Right hindlimb (tissue), 1 donor: ENCODE data around the gene CASP12.

Source experiments
- DNase-seq: peaks from one replicate; pipeline ENCODE4 v3.0.0-alpha.2; 2018

Gene CASP12

DNA sequence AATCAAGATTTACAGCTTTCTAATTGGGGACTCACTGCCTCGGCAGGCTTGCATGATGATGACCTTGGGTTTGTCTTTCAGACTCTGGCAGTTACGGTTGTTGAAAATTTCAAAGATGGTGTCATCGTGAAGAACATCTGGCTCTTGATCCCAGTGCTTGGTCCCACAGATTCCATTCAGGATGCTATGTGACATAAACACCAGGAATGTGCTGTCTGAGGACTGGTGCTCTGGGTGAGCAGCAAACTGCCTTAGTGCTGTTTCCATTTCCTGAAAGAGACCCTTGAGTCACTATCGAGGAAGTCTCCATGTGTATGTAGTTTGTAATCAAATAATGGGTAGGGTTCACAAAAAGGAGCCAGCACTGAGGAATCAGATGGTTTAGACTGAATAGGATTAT lies 7.1 kb downstream of the CASP12 start:
- DNase-seq: no peak

DNA sequence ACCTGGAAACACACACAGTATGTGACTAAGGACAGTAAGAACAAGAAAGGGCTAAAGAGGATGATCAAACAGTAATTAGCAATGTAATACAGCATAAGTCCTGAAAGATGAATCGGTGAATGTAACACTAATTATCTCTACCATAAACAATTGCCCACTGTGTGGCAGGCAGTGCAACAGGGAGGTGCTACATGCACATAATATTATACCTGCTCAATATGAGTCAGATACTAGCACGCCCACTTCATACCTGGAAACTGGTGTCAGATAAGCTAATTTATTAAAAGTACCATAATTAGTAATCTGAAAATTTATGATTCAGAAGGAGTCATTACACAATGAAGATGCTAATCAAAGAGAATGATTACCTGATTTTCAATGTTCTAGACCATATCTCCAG lies 14.9 kb downstream of the CASP12 start:
- no peak for DNase-seq

DNA sequence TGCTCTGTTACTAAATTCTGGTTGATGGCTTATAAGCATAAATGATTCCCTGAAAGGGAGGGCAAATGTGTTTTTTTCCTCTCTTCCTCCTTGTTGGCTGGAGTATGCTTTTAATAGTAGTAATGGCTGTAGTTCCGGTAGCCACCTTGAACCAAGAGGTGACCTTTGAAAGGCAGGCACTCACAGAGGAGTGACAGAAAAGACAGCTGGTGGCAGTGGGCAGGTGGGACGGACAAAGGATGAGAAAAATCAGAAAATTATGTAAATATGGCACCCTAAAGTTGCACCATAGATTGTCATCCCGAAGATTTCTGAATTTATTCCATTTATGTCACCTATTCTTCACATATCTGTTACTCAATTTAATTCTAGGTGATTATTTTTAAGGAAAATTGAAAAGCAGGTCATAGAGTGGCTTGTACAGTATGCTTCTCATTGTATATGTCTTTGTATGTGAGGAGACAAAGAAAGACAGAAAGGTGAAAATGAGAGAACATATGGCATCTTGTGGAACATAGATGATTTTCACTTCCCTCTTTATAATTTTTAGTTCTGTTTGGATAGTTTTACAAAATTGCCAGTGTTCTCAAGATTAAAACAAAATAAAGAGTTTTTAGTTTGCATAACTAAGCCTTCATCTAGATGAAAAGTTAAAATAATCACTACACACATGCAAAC lies 17.0 kb downstream of the CASP12 start:
- DNase-seq: no peak

DNA sequence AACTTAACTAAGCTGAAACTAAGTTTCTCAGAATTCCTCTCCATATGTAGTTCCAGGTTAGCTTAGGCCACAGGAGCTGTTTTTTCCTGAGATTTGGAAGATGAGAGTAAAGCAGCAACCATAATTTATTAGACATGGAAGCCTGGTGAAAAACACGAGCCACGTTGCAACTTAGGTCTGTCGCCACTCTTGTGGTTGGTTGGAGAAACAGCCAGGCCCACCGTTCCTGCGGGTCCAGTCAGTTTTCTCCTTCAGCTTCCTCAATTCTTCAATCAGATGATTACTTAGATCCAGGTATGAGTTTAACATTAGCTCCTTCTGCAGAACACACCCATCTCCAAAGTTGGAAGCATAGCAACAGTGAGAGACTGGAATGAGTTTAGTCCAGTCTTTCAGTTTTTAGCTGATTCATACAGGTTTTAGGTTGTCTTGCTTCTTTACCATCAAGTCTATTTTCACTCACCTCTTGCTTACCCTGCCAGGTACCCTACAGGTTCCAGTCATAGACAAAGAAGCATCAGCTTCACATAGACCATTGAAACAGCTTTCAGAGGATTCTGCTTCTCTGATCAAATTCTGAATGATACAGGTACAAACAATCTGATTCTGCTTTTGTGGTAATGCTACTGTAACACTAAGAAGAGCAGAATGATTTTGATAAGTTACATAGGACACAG lies 18.6 kb downstream of the CASP12 start:
- no peak for DNase-seq

DNA sequence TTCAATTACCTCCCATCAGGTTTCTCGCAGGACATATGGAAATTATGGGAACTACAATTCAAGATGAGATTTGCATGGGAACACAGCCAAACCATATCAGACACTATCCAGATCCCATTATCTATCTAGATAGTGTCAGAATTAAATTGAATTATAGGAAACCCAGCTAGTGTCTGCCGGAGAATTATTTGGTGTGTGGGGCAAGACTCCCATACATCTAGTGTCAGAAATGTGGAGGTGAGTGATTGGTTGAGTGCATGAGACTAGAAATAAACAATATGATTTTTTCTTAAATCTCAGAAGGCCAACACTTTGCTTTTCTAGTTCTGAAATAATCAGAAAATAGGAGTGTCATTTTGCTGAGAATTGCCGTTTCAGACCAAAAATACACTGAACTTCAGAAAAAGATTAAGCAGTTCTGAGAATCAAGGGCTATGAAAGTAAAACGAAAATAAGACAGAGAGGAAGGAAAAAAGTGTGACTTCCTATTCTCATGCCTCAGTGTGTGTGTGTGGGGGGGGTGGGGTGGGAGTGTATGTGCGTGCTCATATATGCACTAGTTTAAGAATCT lies 21.3 kb downstream of the CASP12 start:
- no peak for DNase-seq

DNA sequence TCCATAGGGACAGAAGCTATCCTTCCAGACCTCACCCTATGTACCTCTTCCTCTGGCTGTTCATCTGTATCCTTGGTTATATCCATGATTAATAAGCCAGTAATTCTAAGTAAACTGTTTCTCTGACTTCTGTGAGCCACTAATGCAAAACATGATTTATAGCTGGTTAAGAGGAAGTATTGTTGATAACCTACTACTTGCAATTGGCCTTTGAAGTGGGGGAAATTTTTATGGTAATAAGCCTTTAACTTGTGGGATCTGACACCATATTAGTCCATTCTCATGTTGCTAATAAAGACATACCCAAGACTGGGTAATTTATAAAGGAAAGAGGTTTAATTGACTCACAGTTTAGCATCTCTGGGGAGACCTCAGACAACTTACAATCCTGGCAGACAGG lies 21.9 kb downstream of the CASP12 start:
- DNase-seq: no peak

DNA sequence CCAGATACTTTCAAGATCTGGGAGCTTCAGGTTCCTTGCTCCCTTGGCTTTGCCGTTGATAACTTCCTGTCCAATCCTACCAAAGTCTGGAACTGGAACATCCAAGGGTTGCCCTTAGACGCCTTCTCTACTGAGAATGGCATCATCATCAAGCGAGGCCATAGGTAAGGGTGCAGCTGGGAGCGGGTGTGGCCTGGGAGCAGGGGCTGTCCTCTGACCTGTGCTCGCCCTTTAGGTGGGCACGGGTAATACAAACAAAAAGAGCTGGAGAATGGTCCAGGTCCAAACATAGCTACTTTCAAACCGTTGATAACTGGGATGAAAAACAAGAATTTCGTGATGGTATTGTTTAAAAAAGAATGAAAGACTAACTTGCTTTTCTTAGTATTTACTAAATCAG lies 25.0 kb downstream of the CASP12 start:
- no peak for DNase-seq

DNA sequence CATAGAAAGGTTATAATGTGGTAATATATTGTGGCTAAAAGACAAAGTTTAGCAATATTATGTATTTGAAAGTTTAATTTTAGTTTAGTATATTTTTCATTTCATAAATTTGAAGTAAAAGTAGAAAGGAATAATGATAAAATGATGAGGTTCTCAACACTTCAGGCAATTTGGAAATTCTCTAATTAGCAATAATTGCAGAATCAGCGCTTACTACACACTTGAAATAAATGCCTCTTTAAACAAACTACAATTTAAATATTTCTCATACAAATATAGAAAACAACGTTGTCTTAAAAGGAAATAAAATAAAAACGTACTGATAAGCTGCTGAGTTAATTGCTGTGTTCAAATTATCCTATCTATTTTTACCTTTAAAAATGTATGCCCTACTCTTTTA lies 25.9 kb downstream of the CASP12 start:
- DNase-seq: no peak

DNA sequence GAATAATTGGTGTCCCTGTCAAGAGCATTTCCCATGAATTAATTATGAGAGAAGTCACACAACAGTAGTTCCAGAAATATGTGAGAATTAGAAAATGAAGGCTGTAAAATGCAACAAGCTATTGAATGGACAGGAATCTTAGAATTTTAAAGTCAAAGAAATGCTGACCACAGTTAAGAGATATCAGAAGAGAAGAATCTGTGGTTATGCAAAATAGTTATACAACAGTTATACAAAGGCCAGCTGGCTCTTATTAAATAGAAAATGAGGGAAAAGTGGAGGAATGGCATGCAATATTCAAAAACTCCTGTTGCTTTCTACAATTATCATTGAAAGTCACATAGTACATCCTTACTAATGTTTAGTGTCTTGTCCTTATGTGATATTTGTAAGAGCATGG lies 27.4 kb downstream of the CASP12 start:
- DNase-seq: no peak

DNA sequence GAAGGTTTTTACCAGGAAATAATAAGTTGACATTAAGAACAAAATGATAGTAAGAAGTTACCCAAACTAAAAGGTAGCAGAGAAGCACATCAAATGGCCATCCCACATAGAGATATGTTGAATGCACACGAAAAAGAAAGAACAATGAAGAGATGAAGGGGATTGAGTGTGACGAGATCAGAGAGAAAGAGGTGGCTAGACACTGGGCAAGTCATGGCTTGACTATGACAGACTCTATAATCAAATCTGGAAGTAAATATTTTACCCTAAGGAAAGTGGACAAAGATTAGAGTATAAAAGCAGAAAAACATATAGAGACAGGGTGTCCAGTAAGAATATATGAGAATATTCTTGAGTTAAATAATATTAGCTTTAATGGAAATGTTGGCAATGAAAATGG lies 31.4 kb downstream of the CASP12 start:
- DNase-seq: no peak

DNA sequence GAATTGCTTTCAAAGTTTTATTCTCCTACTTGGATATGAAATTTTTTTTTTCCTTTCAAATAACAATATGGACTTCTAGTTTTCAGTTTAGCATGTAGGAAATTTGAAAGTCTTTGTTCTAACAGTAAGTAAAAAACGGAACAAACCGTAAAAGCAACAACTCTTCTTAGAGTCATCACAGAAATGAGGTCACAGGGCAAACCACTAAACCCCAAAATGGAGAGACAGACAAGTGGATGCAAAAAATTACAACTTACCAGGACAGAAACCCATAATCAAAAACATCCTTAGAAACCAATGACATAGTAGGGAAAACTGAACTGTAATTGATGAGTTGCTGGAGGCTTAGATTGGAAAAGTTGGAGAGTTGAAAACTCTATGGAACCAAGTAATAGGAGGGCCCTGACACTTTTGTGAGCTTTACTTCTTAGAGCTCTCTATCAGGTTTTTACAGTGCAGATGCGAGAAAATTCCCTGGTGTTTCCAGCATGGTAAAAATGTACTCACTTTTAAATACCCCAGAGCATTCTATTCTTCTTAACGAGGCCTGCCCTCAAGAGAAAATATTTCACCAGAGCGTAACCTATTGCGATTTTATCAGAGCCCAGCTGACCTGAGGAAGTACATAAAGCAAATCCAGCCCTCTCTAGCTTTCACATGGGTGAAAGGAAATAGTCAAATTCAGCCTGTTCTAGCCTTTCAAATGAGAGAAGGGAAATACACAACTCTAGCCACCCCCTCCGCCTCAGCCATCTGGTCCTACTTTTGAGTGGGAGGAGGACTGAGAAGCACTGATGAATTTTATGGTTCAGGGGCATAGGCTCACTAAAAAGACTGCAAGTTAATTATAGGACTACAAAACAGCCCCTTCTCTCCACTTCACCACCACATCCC lies 39.1 kb downstream of the CASP12 start:
- DNase-seq: no peak

DNA sequence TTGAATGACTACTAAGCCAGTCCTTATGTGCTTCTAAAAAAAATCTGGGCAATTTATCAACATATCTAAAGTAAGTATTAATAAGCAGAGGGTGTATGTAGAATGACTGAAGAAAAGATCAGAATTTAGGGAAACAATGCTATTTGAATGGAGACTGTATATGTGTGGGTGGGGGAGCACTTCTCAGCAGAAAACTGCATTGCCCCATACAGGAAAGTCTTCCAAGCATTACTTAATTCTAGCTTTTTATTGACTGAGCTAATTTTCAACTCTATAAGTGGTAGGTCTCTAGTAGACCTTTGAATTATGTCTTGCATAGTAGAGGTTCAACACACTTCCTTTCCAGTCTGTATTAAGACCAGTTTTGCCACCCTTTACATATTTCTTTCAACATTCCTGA lies 41.7 kb downstream of the CASP12 start:
- DNase-seq: no peak

DNA sequence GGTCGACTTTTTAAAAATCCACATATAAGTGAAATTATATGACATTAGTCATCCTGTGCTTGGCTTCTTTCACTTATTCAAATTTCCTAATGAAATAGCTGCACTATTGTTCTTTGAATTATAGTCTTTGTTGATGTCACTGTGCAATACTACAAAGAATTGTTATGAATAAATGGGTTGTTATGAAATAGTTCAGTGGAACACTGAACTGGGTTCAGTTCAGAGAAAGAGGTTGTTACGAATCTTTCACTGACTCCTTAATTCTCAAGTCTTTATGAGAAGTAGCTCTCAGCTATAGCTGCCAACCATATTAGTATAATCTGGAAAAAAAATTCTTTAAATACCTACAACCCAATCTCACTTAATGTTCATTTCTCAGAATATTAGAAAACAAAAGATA lies 42.3 kb downstream of the CASP12 start:
- no peak for DNase-seq

DNA sequence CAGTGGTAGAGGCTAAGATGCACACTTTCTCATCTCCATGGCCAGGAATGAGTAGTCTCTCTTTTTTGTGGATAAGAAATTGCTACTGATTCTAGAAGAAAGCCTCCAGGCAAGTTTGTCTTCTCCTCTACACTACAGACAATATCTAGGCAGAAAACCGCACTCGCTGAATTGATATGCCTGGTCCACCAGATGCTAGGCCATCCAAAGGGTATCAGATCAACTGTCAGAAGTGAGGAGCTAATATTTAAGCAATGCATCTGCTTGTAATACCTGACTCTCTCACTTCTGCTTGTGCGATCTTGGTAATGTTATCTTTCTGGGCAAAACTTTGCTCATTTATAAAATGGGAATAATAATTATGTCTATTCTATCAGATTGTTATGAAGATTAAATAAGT lies 45.0 kb downstream of the CASP12 start:
- DNase-seq: no peak

DNA sequence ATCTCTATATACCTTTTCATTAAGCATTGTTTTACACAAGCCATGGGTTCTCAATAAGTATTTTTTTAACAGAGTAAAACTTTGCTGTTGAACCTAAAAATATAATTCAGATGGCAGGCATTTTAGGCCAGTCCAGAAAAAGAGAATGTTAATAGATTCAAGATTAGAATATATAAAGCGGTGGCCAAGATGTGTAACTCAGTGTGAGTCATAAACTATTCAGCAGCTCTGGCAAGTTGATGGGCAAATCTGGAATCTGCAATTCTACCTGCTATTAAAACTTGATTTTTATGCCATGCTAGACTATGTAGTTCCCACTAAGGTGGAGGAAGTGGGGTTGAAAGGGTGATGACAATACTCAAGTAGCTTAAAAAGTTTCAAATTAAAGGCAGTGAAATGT lies 45.4 kb downstream of the CASP12 start:
- DNase-seq: no peak

DNA sequence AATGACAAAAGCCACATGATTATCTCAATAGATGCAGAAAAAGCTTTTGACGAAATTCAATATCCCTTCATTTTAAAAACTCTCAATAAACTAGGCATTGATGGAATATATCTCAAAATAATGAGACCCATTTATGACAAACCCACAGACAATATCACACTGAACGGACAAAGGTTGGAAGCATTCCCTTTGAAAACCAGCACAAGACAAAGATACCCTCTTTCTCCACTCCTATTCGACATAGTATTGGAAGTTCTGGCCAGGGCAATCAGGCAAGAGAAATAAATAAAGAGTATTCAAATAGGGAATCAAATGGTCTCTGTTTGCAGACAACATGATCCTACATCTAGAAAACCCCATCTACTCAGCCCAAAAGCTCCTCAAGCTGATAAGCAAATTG lies 52.0 kb downstream of the CASP12 start:
- no peak for DNase-seq

DNA sequence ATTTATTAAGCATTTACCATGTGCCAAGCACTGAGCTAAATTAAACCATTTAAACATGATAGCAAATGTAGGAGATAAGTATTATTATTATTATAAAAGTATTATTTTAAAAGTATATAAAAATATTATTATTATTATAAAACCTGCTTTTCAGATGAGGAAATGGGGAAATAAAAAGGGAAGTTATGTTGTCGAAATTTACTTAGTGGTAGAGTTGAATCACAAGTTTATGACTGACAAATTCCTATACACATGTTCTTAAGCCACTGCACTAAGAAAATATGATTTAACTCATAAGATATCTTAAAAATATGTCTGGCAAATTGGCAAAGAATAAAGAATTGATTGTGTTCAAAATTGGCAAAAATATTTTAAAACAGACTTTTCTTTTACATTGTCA lies 53.8 kb downstream of the CASP12 start:
- no peak for DNase-seq

DNA sequence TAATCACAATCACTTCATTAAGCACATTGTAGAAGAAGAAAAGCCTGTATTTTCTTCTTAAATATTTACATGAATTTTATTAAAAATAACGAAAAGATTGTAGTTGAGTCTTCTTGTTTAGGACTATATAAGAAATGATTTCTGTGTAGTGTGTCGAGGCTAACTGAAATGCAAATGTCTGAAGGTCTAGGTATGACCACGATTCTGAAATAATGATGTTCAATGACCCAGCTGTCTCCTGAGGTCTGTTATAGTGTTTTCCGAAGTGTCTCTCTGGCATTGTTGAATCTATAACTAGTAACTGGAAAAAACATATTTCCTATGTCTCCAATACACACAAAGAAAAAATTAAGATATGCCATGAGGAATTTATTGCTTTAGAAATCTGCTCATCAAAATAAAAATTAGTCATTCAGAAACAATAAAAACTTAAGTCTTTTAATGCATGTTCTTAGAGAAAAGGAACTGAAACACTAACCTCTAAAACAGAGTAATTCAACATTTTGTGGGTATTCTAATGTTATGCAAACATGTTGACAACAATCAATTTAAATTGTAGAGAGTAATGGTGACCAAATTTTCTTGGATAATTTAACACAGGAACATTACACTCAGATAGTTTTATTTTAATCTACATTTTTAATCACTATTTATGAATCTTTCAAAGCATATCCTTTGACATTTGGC lies 55.0 kb downstream of the CASP12 start:
- no peak for DNase-seq

DNA sequence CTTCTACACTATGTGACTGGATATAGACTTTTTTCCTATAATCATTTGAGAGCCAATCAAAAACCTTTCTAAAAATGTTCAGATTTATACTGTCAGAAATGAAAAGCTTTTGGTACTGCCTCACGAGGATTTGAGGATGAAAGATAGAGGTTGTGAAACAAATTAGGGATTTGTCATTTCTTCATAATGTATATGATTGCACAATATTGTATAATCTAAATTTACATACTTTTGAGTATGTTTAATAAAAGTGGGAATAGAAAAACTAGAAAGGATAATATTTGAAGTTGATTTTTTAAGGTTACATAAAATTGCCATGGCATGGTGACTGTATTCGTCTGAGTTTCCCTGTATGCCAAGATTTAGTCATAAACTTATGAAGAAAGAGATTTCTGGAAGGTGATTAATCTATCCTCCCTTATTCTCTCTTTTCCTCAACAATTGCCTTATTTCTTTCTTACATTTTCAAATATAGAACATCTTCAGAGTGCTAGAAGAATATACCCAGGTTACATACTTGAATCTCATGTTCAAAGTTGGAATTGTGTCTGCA lies 56.2 kb downstream of the CASP12 start:
- DNase-seq: no peak

DNA sequence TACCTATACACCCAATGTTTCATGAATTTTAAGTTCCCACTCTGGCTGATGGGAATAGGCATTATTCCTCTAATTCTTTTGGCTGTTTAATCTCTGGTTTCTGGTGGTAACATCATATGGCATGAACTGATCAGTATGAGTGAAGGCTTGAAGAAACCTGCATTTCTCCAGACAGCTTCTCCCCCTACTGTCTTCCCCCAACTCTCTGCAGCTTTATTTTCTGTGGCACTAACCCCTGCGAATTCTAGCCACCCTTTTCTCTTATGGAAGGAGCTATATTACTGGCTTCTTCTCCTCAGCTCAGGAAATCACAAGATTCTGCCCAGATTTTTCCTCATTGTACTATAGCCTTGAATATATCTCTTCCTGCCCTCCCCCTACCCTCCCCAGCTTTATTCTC lies 57.1 kb downstream of the CASP12 start:
- DNase-seq: no peak

DNA sequence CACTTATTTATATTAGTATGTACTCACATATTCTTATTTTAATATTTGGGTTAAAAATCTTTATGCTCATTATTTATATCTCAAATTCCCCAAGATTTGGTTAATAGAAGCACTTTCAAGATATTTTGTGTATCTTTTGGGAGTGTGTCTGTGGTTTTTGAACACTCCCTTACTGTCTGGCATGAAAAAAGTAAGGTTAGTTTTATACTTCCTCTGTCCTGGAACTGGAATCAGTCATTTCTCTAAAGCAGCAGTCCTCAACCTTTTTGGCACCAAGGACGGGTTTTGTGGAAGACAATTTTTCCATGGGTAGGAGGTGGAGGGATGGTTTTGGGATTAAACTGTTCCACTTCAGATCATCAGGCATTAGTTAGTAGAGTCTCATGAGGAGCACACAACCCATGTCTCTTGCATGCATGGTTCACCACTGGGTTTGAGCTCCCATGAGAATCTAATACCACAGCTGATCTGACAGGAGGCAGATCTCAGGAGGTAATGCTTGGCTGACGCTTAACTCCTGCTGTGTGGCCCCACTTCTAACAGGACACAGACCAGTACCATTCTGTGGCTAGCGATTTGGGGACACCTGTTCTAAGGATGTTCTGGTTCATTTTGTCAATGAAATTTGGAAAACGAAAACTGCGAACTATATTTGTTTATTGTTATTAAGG lies 60.2 kb downstream of the CASP12 start:
- no peak for DNase-seq

DNA sequence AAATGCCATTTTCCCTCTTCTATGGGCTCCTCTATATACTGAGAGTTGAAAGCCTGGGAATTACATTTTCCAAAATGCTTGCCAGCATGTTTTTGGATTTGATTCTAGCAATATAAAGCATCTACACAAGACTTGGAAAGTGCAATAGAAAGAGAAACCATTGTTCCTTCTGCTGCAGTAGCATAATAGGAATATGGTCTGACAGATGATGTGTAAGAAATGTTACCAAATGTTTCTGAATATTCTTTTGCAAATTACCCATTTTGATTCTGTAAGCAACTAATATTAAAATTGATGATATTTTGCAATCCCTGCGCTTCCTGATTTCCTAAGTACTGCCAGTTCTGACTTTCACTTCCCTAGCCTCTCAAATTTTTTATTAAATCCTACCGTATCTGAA lies 61.6 kb downstream of the CASP12 start:
- DNase-seq: no peak
